Measurements from ENCODE around the gene C10orf71.

C10orf71 gene, protein sequence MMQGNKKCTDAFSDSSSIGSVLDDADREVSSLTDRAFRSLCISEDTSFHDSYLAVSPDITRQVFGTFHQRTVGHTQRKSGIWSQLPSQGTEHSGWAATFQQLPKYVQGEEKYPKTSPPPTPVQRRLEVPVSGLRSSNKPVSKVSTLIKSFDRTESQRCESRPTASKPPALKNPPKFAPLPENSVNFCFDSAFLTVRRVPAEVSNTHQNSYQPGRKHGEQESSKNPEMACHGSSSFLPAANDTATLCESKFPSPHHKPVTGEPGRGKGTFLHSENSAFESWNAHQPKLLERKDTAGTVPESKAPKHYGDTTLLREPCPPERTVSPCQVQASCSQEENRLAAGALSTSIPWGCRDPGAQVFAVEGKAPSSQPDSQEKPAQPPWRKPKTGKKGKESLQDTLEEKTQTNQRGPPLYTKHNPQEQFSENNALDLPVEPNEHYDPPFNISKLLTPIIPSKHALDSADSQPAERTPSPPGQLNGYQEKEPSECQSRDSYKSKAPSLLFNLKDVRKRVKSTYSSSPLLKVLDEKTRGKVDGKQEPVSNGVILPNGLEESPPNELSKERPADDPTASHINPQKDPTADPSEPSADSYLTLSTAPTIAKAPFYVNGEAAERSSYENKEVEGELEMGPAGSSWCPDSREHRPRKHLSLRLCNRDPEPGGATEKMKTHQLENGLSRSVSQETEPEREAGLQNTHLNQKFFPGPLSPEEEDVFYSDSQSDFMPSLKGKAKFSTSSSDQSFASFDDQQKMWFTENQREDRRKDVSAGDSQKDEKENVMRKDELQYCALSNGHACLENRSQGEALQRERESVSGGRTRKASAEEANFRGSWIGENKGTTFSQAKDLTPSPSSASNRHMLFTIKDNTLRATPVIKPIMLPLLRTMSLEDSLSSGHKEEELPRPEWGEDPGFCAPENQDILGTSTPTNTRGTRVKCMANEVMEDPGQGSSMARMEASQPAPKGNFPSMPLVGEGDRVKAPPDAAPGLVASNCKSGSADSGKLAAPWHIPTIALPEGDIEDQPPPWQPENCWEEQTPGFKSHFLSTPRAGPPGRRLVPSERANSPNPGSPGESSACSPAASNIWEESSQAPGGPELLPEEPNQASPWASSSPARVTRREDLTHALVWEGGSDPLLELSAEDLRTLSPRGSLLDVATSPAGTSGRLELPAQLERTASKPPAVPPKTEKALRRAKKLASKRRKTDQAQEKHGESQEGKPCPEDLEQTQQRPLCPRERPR (N-terminal part only)

DNA sequence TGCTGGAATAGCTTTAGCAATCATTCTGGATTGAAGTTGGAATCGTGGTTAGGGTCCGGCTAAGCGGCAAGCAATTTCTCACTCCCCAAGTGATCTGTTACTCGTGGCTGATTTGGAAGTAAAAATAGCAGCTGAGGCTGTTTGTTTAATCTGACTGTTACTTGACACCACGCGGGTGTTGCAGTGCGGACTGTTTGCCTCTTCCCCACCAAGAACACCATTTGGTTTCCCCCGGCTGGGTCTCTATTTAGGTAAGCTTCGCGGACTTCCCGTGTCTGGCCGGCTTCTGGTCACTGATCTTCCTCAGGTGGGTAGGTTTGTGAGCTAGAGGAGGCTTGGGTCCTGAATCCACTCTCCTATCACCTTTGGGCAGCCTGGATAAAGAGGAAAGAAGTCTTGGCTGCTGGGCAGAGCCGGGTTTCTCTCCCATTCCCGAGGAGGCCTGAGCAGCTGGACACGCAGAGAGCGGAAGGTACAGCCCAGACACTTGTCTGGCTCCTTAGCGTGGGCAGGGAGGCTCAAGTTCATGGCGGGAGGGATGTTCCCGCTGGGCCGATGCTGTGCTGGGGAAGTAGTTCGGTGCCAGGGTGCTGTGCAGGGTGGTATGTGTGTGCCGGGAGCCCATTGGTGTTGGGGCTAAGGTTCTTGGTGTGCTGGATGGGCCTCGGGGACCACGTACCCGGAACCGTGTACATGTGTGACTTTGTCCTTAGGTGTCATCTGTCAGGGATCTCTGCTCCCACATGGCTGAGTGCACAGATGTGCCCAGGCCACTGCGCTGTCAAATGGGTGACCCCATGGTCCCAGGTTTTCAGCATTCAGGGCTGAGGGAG is at the start of gene C10orf71:
C10orf71 (plus strand) TSS at position 188 of the 833 bp plus-strand sequence. CDS start 23,376 bp downstream, outside the sequence.
- DNase-seq, result no peak

DNA sequence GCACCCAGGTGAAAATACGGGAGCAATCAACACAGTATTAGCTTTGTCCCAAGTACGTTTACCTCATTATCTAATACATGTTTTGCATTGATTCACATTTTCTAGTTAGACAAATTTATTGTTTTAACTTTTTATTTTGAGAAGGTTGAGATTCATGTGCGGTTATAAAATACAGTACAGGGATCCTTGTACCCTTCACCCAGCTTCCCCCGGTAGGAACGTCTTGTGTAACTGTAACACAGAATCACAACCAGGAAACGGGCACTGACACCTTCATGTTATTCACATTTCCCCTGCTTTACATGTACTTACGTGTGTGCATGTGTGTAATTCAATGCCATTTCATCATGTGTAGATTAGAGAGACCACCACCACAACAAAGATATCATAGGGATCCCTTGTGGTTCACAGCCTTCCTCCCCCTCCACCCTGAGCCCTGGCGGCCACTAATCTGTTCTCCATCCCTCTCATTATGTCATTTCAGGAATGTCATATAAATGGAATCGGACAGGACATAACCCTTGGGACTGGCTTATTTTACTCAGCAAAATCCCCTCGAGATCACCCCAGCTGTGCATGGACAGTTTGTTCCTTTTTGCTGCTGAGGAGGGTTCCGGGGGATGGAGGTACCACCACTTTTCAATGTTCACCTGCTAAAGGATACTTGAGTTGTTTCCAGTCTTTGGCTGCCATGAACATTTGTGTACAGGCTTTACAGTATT is 46.5 kb upstream of the C10orf71 start:
- DNase-seq, result no peak

DNA sequence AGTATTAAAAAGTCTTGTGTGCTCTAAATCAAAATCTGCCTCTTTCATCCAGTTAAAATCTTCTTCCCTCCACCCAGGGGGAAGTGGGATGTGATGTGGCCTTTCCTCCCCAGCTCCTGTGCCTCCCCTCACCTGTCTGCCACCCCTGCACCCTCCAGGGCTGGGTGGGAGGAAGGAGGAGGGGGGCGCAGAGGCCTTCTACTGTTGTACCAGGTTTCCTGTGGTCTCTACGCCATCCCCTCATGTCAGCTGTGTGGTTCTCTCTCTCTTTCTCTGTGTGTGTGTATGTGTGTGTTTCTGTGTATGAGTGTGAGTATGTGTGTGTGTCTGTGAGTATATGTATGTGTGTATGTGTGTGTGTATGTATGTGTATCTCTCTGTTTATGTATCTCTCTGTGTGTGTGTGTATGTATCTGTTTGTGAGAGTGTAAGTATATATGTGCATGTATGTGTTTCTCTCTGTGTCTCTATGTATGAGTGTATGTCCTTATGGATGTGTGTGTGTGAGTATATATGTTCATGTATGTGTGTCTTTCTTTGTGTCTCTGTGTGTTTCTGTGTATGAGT is 45.5 kb upstream of the C10orf71 start:
- DNase-seq, result no peak

DNA sequence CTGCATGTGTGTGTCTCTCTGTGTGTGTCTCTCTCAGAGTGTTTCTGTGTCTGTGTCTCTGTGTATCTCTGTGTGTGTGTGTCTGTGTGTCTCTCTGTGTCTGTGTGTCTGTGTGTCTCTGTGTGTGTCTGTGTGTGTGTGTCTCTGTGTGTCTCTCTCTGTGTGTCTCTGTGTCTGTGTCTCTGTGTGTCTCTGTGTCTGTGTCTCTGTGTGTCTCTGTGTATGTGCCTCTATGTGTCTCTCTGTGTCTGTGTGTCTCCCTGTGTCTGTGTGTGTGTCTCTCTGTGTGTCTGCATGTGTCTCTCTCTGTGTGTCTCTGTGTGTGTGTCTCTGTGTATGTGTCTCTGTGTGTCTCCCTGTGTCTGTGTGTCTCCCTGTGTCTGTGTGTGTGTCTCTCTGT is 44.8 kb upstream of the C10orf71 start:
- DNase-seq, result no peak

DNA sequence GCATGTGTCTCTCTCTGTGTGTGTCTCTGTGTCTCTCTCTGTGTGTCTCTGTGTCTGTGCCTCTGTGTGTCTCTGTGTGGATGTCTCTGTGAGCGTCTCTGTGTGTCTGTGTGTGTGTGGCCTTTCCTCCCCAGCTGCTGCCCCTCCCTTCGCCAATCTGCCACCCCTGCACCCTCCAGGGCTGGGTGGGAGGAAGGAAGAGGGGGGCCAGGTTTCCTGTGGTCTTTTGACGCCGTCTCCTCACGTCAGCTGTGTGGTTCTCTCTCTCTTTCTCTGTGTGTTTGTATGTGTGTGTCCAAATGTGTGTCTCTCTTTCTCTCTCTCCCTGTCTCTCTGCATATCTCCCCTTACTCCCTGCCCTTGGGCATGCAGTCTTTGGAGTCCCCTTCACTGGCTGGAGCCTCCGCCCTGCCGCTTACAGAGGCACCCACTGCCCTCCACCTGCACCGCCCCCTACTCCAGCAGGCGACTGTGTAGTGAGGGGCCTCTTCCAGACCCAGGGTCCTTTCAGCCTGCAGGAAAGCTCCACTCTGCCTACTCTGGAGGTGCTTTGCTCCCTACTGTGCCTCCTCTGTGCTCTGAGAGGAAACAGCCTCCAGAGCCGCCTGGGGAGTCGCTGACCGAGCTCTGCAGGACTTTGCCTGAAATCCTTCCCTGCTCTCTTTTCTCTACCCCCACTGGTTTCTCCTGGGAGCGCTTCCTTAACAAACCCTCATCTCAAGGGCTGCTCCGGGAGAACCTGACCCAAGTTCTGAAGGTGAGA is 44.2 kb upstream of the C10orf71 start:
- DNase-seq, result peak in 1 of 56 donors; percentile 8

DNA sequence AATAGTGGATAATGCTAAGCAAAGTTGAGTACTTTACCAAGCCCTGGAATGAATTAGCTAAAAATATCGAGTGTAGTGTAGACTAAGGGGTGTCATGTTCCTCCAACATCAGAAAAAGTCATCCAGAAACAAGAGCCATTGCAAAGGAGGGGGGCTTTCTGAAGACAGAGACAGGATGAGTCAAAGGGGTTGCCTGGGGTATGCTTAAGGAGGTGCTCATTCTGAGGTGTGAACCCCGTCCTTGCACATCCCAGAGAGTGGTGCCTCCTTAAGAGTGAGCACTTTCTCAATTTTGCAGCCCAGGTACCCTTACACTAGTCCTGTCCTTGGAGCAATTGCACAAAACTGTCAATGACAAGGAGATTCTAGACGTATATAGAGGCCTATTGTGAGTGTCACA is 43.1 kb upstream of the C10orf71 start:
- DNase-seq, result no peak

DNA sequence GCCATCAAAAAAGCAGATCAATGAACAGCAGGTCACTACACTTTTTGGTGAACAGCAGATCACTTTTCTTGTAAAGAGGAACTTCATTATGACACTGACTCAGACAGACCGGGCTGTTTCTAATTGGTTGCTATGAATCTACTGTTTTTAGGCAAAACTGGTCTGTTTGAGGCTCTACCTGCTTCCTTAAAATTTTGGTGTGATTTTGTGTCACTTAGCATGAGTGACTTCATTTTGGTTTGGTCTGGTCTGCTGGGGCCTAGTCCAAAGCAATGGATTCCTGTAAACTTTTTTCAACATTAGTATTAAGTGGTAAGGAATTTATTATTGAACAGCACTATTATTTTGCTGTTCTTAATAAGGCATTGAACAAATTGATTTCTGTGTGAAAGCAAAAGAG is 41.8 kb upstream of the C10orf71 start:
- no peak for DNase-seq

DNA sequence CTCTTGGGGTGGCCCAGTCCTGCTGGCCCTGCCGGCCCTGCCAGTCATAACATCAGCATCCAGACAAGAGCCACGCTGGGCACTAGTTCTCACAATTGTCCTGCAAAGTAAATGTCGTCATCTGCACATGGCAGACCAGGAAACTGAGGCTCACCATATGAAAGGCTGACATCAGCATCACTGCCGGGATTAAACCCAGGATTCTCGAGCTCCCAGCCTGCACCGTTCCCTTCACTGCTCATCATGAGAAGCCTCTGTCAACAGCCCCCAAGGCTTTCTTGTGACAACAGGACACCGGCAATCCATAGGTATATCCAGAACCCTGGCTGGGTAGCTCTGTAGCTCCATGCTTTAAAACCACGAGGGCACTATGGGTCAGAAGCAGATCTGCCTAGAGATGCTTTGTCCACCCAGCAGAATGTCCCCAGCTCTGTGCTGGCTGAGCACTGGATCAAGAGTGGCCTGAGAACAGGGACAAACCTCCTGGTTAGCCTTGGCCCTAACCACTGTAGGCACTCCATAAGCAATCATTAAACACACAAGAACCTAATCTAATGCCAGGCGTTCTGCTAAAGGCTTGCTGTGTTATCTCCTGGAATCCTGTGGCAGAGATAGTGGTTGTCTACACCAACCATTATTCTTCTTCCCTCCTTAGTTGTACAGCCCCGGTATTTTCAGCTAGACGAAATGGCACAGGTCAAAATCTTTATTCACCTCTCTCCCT is 41.2 kb upstream of the C10orf71 start:
- no peak for DNase-seq

DNA sequence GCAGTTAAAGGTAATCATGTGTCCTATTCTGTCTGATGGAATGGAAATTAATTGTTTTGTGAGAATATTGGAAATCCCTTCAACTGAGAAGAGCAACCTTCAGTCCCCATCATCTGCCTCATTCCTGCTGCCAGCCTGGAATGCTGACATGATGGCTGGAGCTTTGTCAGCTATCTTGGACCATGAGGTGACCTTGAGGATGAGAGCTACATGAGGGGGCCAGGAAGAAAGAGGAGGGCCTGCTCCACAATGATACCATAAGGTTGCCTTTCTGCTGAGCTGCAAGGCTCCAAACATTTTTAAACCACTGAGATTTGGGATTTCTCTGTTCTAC is 40.7 kb upstream of the C10orf71 start:
- DNase-seq, result no peak

DNA sequence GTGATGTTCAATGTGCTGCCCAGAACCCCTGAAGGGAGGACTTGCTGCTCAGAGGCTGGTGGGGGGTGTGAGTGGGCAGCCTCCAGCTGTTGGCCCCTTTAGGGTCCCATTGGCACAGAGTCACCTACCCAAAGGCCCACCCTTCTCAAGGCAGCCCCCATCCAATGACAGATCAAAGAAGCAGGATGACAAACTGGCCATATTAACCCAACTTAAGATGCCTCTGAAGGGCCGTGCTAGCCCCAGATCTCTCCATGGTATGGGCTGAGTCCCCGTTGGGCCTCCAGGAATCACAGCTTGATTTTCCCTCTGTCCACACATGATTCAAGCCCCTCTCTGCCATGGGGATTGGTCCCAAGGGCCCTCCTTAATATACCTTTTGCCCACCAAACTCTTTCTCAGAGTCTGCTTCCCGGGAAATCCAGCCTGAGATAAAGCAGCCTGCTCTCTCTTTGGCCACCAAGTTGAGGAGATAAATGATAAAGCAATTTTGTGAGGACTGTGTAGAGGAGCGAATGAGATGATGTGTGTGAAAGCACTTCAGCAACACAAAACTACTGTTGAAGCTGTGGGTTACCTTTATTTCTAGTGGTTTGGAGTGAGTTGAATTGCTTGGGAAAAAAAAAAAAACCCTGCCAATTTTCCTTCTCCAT is 38.2 kb upstream of the C10orf71 start:
- no peak for DNase-seq

DNA sequence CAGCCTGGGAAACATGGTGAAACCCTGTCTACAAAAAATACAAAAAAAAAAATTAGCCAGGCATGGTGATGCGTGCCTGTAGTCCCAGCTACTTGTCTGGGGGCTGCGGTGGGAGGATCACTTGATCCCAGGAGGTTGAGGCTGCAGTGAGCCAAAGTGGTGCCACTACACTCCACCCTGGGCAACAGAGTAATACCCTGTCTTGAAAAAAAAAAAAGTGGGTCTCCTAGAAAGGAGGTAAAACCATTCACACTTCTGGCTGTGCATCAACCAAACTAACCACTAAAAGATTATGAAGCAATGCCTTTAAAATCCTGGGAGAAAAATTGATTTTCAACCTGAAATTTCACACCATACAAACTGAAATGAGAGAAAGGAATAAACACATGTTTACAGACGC is 35.4 kb upstream of the C10orf71 start:
- no peak for DNase-seq

DNA sequence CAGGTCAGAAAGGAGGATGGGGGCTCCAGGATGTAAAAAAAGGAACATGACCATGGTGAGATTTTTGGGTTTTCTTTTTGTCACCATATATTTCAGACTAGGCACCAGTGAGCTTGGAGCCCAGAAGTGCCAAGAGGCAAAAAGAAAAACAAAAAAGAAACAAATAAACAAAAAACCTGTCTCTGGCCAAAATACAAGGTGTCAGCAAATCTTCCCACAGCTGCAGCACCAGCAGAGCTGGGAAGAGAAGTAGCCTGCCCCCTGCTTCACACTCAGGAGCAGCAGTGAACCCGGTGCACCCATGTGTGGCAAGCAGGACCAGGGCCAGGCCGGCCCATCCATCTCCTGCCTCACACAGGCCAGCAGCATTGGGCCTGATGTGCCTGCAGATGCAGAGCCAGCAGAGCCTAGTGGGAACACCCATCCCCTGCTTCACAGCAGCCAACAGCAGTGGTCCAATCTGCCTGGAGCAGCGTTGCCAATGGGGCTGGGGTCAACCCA is 34.7 kb upstream of the C10orf71 start:
- DNase-seq, result no peak

DNA sequence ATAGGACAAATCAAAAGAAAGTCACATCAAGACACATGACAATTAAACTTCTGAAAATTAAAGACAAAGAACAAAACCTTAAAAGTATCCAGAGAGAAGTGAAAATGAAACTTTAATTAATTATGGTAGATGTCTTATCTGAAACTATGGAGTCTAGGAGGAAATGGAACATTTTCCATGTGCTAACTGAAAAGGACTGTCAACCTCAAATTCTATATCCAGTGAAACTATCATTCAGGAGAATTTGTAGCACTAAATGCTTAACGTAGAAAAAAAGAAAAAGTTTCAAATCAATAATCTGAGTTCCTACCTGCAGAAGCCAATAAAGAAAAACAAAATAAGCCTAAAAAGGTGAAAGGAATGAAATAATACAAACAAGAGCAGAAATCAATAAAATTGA is 33.1 kb upstream of the C10orf71 start:
- no peak for DNase-seq

DNA sequence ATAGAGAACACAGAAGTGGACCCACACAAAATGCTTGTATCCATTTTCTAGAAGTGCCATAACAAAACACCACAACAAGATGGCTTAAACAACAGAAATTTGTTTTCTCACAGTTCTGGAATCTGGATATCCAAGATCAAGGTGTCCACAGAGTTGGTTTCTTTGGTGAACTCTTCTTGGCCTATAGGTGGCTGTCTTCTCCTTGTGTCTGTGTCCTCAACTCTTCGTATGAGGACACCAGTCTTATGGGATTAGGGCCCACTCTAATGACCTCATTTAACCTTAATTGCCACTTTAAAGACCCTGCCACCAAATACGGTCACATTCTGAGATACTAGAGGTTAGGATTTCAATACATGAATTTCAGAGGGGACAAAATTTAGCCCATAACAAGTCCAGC is 30.8 kb upstream of the C10orf71 start:
- no peak for DNase-seq

DNA sequence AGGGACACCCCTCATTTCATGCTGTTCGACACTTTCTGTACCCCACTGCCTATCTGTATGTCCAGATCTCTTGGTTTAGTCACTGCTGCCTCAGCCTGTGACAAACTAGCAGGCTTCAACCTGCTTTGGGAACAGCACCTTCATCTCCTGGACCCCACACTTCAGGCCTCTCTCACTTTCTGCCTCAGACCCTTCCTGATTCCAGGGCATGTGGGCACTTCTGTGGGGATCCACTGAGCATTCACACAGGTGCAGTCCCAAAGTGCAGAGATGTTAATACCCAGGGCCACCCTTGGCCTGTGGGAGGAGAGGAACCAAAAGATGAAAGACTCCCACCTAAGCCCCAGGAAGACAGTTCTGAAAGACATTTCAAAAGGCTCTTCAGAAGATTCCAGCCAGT is 29.4 kb upstream of the C10orf71 start:
- no peak for DNase-seq

DNA sequence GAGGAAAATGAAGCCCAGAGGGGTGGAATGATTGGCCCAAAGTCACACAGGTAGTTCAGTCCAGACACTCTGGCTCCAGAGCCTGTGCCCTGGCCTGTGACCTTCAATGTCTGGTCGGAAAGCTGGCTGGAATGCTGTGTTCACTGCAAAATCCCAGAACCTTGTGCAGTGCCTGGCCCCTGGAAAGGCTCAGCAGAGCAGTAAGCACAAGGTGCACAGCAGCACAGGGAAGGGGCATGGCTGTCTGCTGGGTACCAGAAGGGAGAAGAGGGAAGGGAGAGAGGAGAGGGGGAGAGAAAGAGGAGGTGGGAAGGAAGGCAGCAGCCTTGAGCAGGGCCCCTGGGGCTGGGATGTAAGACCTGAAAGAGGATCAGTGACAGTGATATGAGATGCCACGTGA is 28.4 kb upstream of the C10orf71 start:
- no peak for DNase-seq

DNA sequence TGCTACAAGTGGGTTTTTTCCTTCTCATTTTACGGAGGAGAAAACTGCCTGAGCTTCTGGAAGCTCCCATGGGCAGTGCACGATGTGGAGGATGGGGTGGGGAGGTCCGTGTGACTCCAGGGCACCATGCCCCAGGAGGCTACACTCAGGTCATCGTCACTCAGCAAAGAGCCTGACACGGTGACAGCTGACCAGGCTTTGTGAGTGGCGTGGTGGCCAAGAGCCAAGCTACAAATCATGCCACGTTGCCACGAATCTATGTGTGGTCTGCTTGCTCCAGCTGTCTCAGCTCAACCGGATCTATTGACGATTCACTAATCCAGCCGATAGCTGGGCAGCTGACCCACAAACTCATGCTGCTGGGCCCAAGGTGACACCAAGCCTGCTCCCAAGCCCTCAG is 27.6 kb upstream of the C10orf71 start:
- no peak for DNase-seq
